GM19328 (cell line): Measurements from ENCODE around the gene GSTO2.
A peak's percentile ranks its signal among the peaks of the same experiment; 100 is the strongest.

ENCODE experiments used
- ATAC-seq: cut with Tn5 transposase; IDR thresholded peaks from one replicate; pipeline ENCODE4 v1.9.1; 2021; ENCODE audit warnings: mild to moderate bottlenecking, moderate library complexity; ENCODE audit not compliant: unreplicated experiment

Gene GSTO2

DNA sequence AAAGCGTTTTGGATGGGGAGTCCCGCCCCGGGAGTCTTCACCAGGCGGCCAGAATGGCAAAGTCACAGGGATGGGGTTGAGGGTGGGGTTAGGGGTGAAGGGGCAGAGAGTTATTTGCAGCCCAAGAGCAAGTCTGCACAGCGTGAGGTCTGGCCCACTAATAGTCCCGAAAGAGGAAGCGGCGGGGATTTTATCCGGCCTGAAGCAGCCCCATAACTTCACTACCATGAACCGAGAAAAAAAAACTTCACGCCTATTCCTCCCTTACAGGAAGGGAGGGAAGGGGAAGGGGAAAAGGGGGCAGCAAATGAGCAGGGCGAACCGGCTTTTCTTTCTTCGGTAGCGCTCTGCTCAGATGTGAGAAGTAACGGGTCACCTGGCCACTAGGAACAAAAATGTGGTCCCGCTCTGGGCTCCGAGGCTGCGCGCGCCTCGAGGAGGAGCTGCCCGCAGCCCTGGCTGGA lies 68.6 kb downstream of the GSTO2 start:
- peak; percentile 37 for ATAC-seq

DNA sequence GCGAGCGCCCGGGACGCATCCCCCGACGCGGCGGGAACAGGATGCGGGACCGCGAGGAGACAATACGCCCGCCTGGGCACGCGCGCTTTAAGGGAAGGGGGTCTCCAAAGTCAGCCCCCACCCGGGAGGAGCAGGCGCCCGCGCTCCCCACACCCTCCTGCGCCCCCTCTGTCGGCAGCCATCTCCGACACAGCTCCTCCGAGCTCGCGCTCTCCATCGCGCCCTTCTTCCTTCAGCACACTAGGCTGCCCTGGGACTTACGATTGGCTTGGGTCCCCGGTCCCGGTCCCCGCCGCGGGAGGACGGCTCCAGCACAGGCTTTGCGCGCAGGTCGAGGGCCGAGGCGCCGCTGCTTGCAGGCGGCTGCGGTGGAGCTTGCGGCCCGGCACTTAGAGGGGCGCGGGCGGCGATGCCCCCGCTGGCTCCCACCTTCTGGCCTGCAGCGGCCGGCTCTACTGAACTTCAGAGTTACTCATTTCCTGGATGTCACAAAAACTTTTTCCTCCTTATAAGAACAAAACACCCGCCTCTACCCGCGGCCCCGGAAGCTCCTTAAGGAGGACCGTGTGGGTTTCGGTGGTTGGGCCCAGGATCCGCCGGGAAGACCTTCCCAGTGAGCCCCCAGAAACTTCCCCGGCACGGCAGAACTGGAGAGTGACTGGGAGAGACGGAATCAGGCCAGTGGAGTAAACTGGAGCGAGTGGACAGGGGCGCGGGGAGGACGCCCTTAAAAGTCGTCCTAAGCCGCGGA lies 69.2 kb downstream of the GSTO2 start, which contains the start of gene ITPRIP:
ITPRIP (minus strand) TSS at position 481 of the 751 bp plus-strand sequence. CDS start 22,414 bp downstream, outside the sequence.
- ATAC-seq, result peak; percentile 68

DNA sequence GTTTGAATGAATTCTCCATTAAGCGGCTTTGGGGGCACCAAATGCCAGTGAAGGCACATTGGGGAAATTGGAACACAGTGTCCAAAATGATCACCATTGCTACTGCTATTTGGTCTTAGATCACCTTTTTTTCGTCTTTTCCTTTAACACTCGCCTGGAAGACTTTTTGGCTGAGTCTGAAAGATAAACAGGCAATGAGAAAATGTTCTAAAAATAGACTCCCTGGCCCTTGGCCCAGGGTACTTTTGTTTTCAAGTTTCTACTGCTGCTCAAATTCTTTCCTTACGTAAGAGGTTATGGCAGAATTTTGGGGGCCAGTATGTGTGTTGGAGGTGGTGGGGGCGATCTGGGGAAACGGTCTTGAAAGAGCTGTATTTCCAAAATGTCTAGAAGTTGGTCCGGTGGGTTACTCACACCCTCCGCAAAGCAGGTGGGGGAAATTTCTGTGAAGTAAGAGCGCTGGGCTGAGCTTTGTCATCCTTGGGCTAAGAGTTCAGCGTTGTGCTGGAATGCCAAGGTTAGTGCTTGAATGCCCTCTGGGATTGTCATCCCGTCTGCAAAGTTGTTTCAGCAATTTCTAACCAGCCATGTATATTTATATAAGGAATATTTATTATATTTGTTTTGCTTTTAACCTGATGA lies 70.6 kb downstream of the GSTO2 start:
- ATAC-seq, result no peak

DNA sequence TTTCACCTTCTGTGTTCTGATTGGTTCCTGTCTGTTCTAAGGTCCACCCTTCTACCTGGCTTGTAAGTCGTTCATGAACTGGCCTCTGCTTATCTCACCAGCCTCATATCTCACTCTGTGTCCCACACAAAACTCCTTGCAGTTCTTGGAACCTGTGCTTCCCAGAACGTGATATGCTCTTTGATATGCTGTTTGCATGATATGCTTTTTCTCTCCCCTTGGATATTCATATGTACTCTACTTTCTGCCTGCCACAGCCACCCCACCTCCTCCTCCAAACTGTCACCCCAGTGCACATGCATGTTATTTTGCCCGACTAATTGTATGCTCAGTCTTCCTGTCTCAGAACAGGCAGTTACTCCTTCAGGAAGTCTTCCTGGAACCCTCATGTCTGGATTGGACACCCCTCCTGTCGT lies 71.1 kb downstream of the GSTO2 start:
- no peak for ATAC-seq

DNA sequence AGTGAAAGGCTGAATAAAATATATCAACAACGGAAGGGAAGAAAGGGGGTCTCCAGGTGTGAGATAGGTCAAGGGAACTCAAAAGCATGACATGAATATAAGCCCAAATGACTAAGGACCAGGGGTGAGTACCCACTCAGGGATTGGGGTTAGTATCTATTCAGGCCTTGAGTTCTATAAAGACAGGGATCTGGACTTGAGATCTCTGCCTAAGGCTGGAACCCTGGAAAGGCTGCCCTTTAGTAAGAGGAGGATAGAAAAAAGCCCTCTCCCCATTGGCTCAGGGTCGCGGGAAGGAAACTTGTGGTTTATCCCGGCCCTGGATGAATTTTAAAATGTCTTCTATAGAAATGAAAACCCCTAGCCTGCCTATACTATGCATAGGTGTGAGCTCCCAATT lies 71.7 kb downstream of the GSTO2 start:
- no peak for ATAC-seq

DNA sequence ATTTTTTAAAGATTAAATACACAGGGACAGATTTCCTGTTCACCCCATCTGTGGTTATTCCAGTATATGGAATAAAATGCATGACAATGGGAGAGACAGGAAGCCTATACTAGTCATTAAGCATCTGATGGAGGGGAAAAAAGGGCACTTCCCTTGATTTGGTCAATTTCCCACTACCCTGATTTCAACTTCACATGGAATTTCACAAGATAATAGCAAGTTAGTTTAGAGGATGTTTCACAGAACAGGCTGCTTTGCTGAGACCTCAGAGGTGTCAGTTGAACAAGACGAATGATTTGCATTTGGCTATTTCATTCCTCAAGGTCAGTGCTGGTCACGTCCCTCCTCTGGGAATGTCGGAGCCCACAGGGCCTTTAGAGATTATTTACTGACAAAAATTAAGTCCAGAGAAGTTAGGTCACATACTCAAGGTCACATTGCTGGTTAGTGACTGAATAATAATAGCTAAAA lies 74.0 kb downstream of the GSTO2 start:
- no peak for ATAC-seq

DNA sequence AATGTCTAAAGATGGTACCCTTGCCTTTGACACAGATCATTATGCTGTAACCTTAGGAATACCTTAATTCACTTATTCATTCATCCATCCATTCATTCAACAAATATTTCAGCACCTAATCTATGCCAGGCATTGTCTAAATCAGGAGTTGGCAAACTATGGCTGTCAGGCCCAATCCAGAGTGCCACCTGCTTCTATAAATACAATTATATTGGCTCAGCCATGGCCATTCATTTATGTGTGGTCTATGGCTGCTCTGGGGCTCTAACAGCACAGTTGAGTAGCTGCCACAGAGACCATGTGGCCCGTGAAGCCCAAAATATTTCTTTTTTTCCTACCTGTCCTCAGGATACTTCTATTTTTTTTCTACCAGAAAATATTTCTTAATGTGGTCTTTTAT lies 75.2 kb downstream of the GSTO2 start:
- ATAC-seq, result no peak

DNA sequence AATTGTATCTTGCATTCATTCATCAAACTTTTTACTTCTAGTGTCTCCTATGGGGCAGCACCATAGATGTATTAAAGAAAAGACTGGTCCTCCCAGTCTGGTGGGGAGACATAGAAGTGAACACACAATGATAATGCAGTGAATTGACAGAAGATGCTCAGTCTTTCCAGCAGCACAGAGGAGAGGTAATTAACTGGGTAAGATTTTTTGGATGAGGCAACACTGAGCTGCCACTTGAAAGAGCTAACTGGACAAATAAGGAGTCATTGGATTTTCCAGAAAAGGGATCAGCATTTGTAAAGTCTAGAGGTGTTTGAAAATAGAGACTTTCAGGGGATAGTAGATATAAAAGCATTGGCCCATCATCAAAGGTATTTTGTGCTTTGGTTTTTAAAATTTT lies 76.5 kb downstream of the GSTO2 start:
- ATAC-seq, result no peak

DNA sequence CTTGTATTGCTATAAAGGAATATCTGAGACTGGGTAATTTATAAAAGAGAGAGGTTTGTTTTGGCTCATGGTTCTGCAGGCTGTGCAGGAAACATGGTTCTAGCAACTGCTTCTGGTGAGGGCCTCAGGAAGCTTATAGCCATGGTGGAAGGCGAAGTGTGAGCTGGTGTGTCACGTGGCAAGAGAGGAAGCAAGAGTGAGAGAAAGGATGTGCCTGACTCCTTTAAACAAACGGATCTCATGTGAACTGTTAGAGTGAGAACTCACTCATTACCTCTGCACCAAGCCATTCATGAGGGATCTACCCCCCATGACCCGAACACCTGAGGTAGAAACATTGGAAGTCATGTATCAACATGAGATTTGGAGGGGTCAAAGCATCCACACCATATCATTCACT lies 77.0 kb downstream of the GSTO2 start:
- no peak for ATAC-seq

DNA sequence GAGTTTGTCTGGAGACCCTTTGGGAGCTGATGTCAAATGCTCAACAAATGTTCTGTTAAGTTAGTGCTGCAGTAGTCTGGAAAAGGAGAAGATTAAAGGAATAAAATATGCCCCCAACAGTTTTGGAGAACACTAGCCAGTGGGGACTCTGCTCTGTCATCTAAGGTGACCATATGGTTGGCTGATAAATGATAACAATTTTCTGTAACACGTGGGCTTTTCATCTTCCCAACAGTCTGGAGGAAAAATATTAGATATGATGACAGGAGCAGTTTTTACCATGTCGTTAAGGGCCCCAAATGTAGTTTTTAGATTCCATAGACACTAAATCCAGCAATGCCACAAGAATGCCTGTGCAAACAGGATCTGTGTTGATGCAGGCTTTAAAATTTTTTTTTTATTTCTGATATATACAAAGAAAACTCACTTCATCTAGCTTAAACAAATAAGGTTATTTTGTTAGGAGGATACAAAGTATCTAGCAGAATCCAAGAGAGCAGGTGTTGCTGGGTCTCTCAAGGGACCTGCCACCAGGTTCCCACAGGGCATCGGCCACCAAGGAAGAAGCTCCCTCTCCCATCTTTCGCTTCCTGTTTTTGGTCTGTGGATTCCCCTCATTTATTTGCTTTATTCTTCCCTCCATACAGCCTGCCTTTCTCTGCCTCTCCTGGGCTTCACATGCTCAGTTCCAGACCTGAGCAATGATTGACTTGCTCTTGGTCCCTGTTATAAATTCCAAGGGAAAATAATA lies 78.5 kb downstream of the GSTO2 start:
- no peak for ATAC-seq

DNA sequence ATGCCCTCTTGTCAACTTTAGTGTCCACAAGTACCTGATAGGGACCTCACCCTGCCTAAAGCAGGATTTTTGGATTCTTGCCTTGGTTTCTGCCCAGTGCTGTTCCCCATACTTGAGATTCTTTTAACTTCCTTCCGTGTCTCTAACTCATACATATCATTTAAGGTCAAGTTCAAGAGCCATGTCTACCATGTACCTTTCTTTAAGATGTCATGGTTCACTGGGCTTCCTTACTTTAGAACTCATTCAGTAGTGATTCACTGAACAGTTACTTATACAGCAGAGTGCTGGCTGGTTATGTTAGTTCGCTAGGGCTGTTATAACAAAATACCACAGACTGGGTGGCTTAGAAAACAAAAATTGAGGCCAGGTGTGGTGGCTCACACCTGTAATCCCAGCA lies 79.6 kb downstream of the GSTO2 start:
- ATAC-seq, result no peak

DNA sequence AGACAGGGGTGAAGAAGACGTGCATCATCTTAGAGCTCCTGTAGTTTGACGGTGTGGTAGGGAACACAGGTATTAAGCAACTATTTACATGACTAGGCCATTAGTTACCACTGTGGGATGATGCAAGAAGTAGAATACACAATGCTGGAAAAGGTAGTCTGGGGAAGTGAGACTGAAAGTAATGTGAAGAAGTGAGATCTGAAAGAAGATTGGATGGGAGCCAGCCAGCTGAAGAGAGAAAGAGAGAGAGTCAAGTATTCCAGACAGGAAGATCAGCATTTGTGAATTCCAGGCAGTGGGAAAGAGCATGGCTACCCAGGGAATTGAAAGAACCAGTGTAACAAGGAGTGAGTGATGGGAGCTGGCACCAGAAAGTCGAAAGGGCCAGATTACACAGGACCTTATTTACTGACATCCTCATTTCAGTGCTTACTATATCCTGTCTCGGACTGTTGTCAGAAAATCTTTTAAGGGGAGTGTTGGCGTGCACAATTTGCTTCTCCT lies 80.7 kb downstream of the GSTO2 start:
- peak; percentile 37 for ATAC-seq

DNA sequence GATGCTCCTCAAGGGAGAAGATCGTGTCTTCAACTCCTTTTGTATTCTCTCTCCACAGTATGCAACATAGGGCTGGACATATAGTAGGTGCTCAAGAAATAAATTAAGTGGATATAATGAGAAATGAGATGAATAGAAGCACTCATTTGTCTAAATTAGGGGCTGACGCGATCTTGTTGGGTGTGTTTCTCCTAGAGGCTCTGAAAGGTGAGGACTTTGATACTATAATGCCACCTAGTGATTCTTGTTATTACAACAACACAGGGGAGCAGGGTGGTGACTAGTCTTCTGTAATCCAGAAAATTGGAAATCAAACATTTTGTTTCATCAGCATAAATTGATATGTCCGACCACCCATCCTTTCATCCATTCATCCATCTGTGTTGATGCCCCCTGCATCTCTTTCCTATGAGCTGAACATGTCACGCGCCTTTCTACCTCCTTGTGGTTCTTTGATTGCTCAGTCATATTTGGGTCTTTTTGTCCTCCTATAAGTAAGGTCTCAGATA lies 81.2 kb downstream of the GSTO2 start:
- ATAC-seq, result peak; percentile 37

DNA sequence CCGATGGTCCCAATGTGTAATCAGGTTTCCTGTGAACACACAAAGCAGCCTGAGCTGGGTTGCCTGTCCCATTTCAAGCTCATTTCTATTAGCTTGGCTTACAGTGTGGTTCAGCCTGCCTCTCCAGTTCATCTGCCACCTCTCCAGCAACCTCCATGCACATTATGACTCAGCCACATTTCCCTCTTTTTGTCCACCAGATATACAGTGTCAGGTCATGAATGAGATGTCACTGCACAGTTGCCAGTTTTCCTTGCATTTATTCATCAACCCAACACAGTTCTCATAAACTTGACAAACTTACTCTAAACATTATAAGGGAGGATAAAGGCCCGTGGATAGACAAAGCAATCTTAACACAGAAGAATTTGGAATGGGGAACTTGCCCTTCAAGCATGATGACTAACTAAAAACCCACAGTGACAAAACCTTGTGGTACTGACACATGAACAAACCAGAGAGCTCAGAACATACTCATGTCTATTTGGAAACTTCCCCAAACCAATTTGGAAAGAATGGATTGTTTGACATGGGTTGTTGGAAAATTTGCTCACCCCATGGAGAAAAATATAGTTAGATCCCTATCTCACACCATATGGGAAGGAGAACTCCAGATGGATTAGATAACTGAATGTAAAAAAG lies 82.2 kb downstream of the GSTO2 start:
- ATAC-seq, result no peak

DNA sequence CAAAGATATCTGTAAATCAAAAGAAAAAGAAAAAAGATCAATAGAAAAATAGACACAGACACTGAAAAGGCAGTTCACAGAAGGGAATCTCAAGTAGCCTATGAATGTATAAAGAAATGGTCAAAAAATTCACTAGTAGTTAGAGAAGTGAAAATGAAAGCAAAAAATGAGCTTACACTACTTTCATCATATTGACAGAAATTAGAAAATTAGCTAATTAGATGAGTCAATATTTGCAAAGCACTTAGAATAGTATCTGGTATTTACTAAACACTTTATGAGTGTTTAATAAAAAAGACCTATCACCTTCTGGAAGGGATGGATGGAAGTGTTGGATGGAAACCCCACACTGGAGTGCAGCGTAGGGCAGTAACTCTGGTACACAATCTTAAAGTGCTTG lies 82.9 kb downstream of the GSTO2 start:
- ATAC-seq, result no peak

DNA sequence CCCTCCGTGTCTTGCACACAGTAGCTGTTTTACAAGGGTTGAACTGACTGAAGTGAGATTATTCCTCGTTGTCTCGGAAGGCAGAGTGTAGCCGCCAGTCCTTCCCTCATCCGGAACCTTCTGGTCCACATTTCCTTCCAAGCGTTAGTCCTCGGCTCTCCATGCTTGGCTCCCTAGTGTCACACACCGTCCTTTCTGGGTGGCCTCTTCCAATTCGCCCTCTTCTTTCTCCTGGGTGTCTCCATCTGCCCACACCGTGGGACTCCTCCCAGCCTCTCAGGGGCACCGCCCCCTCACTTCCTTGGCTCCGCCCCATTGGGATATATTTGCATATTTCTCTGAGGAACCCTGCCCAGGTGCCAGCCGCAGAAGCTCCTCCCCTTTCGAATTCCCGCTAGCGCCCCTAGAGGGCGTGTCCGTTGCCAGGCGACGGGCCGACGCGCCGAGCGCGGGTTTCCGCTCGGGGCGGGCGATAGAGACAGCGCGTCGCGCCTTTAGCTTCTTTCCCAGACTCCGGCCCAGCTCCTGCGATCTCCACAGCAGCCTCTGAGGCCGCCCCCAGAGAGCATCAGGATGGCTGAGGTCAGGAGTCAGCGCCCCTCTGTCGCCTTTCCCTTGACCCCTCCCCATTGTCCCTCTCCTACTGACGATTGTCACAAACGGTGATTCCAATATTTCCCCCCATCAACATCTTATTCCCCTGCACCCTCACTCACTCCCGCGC lies 84.5 kb downstream of the GSTO2 start, which contains the start of gene CFAP58:
CFAP58 (plus strand) TSS at position 509 of the 724 bp plus-strand sequence; CDS start at position 574, 65 bp downstream.
- ATAC-seq, result peak; percentile 71
